Loucy (cell line): ENCODE data around the gene CHRNA5.

ENCODE experiments used
- H2AFZ ChIP-seq: fragments of 200-600 bp; sonication (generic); 2 replicates; pipeline ENCODE4 v1.6.0; 2016; ENCODE audit warnings: antibody characterized with exemption, mild to moderate bottlenecking, low read length, moderate library complexity
- H3F3A ChIP-seq: fragments of 200-600 bp; 2 replicates; pipeline ENCODE4 v1.6.0; 2016; ENCODE audit warnings: antibody characterized with exemption, low read depth, mild to moderate bottlenecking
- H3K27me3 ChIP-seq: fragments of 200-600 bp; sonication (generic); 2 replicates; pipeline ENCODE4 v1.6.1; 2014; ENCODE audit warnings: low read length, mild to moderate bottlenecking; ENCODE audit not compliant: insufficient read depth, poor library complexity, severe bottlenecking
- H3K36me3 ChIP-seq: fragments of 200-600 bp; sonication (generic); 2 replicates; pipeline ENCODE4 v1.6.1; 2016; ENCODE audit warnings: low read length; ENCODE audit not compliant: insufficient read depth
- H3K4me1 ChIP-seq: fragments of 200-600 bp; sonication (generic); 2 replicates; pipeline ENCODE4 v1.5.1; 2014; ENCODE audit warnings: low read length, mild to moderate bottlenecking; ENCODE audit not compliant: insufficient read depth, poor library complexity, severe bottlenecking
- H3K4me2 ChIP-seq: fragments of 200-600 bp; sonication (generic); 2 replicates; pipeline ENCODE4 v1.6.0; 2014; ENCODE audit warnings: antibody characterized with exemption, low read length, low read depth, mild to moderate bottlenecking; ENCODE audit not compliant: poor library complexity, severe bottlenecking
- H3K4me3 ChIP-seq: fragments of 200-600 bp; sonication (generic); 2 replicates; pipeline ENCODE4 v1.5.1; 2014; ENCODE audit warnings: low read length, mild to moderate bottlenecking, mixed read lengths; ENCODE audit not compliant: poor library complexity, severe bottlenecking
- H3K79me2 ChIP-seq: fragments of 200-600 bp; sonication (generic); 2 replicates; pipeline ENCODE4 v1.6.1; 2014; ENCODE audit warnings: low read length; ENCODE audit not compliant: insufficient read depth
- H3K9ac ChIP-seq: fragments of 200-600 bp; sonication (generic); 2 replicates; pipeline ENCODE4 v1.6.0; 2014; ENCODE audit warnings: mild to moderate bottlenecking, low read depth, low read length, moderate library complexity; ENCODE audit not compliant: poor library complexity, severe bottlenecking
- H3K9me2 ChIP-seq: fragments of 200-600 bp; sonication (generic); replicated peaks from 2 replicates; pipeline ENCODE4 v1.6.1; 2016; ENCODE audit warnings: low read depth, low read length, mixed read lengths
- H3K9me3 ChIP-seq: fragments of 200-600 bp; sonication (generic); 2 replicates; pipeline ENCODE4 v1.6.1; 2014; ENCODE audit warnings: mild to moderate bottlenecking, antibody characterized with exemption, low read length, low read depth; ENCODE audit not compliant: insufficient read depth
- H4K20me1 ChIP-seq: fragments of 200-600 bp; sonication (generic); 2 replicates; pipeline ENCODE4 v1.6.0; 2014; ENCODE audit warnings: antibody characterized with exemption, low read length, mild to moderate bottlenecking; ENCODE audit not compliant: insufficient read depth, poor library complexity, severe bottlenecking
- EZH2phosphoT487 ChIP-seq: fragments of 200-600 bp; IDR thresholded peaks from 2 replicates; pipeline ENCODE4 v1.6.1; 2018; ENCODE audit warnings: antibody characterized with exemption, mild to moderate bottlenecking, moderate library complexity, borderline replicate concordance
- TF ChIP-seq, protein P1 (sequence below): fragments of 200-600 bp; sonication (generic); conservative IDR thresholded peaks from 2 replicates; pipeline ENCODE4 v1.5.1; 2014; ENCODE audit warnings: mild to moderate bottlenecking, antibody characterized with exemption, low read length

Gene CHRNA5

DNA sequence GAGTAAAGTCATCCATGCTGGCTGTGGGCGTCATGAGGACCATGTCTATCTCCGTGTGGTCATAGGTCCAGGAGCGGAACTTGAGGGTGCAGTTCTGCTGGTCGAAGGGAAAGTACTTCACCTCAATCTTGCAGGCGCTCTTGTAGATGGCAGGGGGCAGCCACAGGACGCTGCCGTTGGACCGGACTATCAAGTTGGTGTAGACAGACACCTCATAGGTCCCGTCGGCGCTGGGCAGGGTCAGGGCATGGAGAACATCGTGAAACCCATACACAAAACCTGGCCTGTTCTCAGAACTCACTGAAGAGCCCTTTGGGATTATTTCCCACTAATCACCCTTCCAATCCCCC, 64.4 kb downstream of the CHRNA5 start:
- no peak overlapping the region for H3K4me2 ChIP-seq
- no peaks in the 10 kb centered on the region for H3K79me2 ChIP-seq
- no peak for TF ChIP-seq EZH2phosphoT487
- no peak overlapping the region for H3K9ac ChIP-seq
- H3K9me3 ChIP-seq: no peaks in the 10 kb centered on the region
- H3K27me3 ChIP-seq: no peaks in the 10 kb centered on the region
- H4K20me1 ChIP-seq: no peaks in the 10 kb centered on the region
- peaks cover 14% of the 10 kb centered on the region for H3K4me1 ChIP-seq
- H2AFZ ChIP-seq: no peak overlapping the region
- H3K4me3 ChIP-seq: no peak overlapping the region
- no peaks in the 10 kb centered on the region for H3F3A ChIP-seq
- no peaks in the 10 kb centered on the region for H3K36me3 ChIP-seq
- no peaks in the 10 kb centered on the region for H3K9me2 ChIP-seq

DNA sequence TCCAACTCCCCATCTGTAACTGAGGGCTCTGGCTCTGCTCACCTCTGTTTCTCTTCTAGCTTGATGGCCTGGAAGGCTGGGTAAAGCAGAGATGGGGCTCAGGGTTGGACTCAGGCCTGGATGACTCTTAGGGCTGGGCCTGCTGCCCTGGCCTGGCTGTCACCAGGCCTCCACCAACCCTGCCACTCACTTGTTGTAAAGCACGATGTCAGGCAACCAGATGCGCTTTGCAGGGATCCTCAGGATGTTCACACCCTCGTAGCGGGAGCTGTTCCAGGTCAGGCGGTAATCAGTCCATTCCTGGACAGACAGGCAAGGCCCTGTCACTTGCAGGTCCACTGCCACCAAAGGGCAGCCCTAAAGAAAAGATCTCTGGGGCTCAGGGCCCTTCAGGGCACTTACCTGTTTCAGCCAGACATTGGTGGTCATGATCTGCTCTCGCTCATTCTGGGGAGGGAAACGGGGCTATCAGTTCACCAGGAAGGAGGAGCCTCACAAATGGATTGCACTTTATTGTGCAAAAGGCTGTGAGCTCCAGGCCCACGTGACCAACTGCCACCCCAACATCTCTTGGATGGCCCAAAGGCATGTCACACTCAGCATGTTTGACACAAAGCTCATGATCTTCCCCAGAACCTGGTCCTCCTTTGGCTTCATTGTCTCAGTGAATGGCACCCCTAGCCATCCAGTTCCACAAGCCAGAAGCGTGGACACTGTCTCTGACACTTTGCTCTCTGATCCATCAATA, 65.7 kb downstream of the CHRNA5 start:
- Histone ChIP-seq H3K4me1 (peaks cover 2% of the 10 kb centered on the region), H4K20me1 (no peaks in the 10 kb centered on the region), H3K4me2 (no peak overlapping the region), H3K9me3 (no peaks in the 10 kb centered on the region), H3F3A (no peaks in the 10 kb centered on the region), H3K4me3 (no peak overlapping the region), H2AFZ (no peak overlapping the region), H3K9ac (no peak overlapping the region), H3K27me3 (no peaks in the 10 kb centered on the region), H3K79me2 (no peaks in the 10 kb centered on the region), H3K9me2 (no peaks in the 10 kb centered on the region), H3K36me3 (no peaks in the 10 kb centered on the region)
- TF ChIP-seq EZH2phosphoT487: no peak
- TF ChIP-seq, protein P1, sequence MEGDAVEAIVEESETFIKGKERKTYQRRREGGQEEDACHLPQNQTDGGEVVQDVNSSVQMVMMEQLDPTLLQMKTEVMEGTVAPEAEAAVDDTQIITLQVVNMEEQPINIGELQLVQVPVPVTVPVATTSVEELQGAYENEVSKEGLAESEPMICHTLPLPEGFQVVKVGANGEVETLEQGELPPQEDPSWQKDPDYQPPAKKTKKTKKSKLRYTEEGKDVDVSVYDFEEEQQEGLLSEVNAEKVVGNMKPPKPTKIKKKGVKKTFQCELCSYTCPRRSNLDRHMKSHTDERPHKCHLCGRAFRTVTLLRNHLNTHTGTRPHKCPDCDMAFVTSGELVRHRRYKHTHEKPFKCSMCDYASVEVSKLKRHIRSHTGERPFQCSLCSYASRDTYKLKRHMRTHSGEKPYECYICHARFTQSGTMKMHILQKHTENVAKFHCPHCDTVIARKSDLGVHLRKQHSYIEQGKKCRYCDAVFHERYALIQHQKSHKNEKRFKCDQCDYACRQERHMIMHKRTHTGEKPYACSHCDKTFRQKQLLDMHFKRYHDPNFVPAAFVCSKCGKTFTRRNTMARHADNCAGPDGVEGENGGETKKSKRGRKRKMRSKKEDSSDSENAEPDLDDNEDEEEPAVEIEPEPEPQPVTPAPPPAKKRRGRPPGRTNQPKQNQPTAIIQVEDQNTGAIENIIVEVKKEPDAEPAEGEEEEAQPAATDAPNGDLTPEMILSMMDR: no peak

DNA sequence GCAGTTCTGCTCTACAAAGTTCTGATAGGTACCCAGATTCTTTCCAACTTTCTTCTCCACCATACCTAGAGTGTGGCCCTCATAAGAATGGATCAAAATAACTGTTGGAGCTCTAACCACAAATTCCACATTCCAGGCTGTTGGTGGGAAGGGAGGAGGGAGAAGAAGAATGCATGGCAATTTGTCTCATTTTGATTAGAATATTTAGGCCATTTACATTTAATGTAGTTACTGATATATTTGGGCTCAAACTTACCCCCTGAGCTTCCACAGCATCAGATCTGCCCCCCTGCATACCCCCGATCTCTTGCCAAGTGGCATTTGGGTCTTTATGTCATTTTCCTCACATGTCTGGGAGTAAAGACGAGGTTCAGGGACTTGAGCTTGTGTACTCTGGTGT, 68.0 kb downstream of the CHRNA5 start:
- H3K9me2 ChIP-seq: no peaks in the 10 kb centered on the region

More for the DNA sequence above, 68.0 kb downstream of the CHRNA5 start:
- no peak overlapping the region for H2AFZ ChIP-seq
- H3K4me3 ChIP-seq: no peak overlapping the region
- H3K9me3 ChIP-seq: no peaks in the 10 kb centered on the region
- no peaks in the 10 kb centered on the region for H3K4me1 ChIP-seq
- H3K36me3 ChIP-seq: no peaks in the 10 kb centered on the region
- H3K4me2 ChIP-seq: no peak overlapping the region
- H3F3A ChIP-seq: no peaks in the 10 kb centered on the region
- H4K20me1 ChIP-seq: no peaks in the 10 kb centered on the region
- no peak overlapping the region for H3K9ac ChIP-seq
- H3K79me2 ChIP-seq: no peaks in the 10 kb centered on the region
- no peak for TF ChIP-seq EZH2phosphoT487
- TF ChIP-seq, protein P1: no peak
- H3K27me3 ChIP-seq: no peaks in the 10 kb centered on the region
